ENCODE data around the gene NKD2. TPM values are rescaled to one million over a fixed set of nuclear protein-coding genes. Genes with fewer than 3 reads are reported as not detected.

Gene NKD2
- total and polyA plus RNA-seq, 2 of the 4 experiments (the other 2 are of a cell fraction), result not detected

- Histone ChIP-seq H4K91ac (ENCODE audit: insufficient read depth, low read depth, low read length) (no peak overlapping the region), H2BK20ac (ENCODE audit: low read depth, low read length) (no peak overlapping the region), H2AK9ac (replicated peaks; ENCODE audit: low read depth, low read length, poor library complexity) (no peak overlapping the region), H3K27ac (ENCODE audit: insufficient read depth, low read length) (no peak overlapping the region), H3K9me1 (ENCODE audit: insufficient read depth, low read length) (no peaks in the 10 kb centered on the region), H3K14ac (replicated peaks; ENCODE audit: low read depth, low read length) (no peak overlapping the region), H4K8ac (ENCODE audit: low read depth in 2 of 2, low read length in 2 of 2) (no peak overlapping the region), H4K20me1 (ENCODE audit: insufficient read depth, low read length) (no peaks in the 10 kb centered on the region), H3K27me3 (ENCODE audit: control insufficient read depth, insufficient read depth, low read length) (peaks cover 39% of the 10 kb centered on the region; the same call in 1 of the 2 replicates), H3K9ac (ENCODE audit: low read depth, low read length) (no peak overlapping the region), H3K4me3 (ENCODE audit: insufficient read depth, low read depth, low read length) (no peak overlapping the region), H3K56ac (ENCODE audit: extremely low read depth, insufficient read depth, low read length) (no peak overlapping the region), H2AFZ (replicated peaks; ENCODE audit: low read length, poor library complexity) (no peak overlapping the region), H2BK5ac (ENCODE audit: low read depth, low read length, poor library complexity, severe bottlenecking) (no peak overlapping the region), H2BK15ac (ENCODE audit: low read depth, low read length) (no peak overlapping the region), H3K36me3 (ENCODE audit: control insufficient read depth, insufficient read depth, low read length) (no peaks in the 10 kb centered on the region), H4K5ac (ENCODE audit: low read depth, low read length) (no peak overlapping the region), H3K18ac (ENCODE audit: low read depth, low read length) (no peak overlapping the region), H3K23ac (ENCODE audit: low read depth, low read length) (no peak overlapping the region), H3K79me1 (ENCODE audit: low read depth in 1 of 2, low read length in 2 of 2) (no peaks in the 10 kb centered on the region), H2BK120ac (ENCODE audit: low read depth, low read length) (no peak overlapping the region), H2AK5ac (ENCODE audit: low read depth, low read length) (no peak overlapping the region), H3K4me1 (ENCODE audit: control insufficient read depth, insufficient read depth, low read length) (no peaks in the 10 kb centered on the region), H3K9me3 (ENCODE audit: control insufficient read depth, insufficient read depth, low read length) (no peaks in the 10 kb centered on the region), H3K4ac (ENCODE audit: low read depth, low read length) (no peak overlapping the region), H3K4me2 (ENCODE audit: low read depth, low read length) (no peak overlapping the region)
- dilution Hi-C loops (cut with HindIII; ENCODE audit: low sequenced_read_pairs, unreplicated experiment) (no loop called here), intact Hi-C loops (cut with micrococcal nuclease) (no loop called here), in situ Hi-C loops (cut with MboI; ENCODE audit: low sequenced_read_pairs) (no loop called here)
- 57% methylated on average over 7 of the region's 19 CpGs; no CpG with 5 or more reads in 1 of the 2 experiments for WGBS, 2 experiments (ENCODE audit: extremely low coverage in 2 of 2, insufficient read length in 1 of 2)
- CTCF ChIA-PET, result no interaction called here
- POLR2A ChIA-PET (ENCODE audit: unreplicated experiment), result no interaction called here
- DNase-seq, result no peak
- no peak for ATAC-seq (ENCODE audit: low read depth)
- no TSS peak for BruUV-seq (replicated peaks)
- no peak for TF ChIP-seq POLR2A (IDR thresholded peaks at IDR 0.05; ENCODE audit: low read depth, low read length)
- no peak for TF ChIP-seq ELK1 (IDR thresholded peaks at IDR 0.05; ENCODE audit: borderline replicate concordance, low read depth, low read length)
- no peak for TF ChIP-seq NFE2L2 (IDR thresholded peaks at IDR 0.05; ENCODE audit: low read depth, low read length)
- no peak for TF ChIP-seq MAFK (IDR thresholded peaks at IDR 0.05; ENCODE audit: low read depth, low read length)
- TF ChIP-seq SMC3 (IDR thresholded peaks at IDR 0.05; ENCODE audit: low read depth, low read length), result no peak
- no peak for TF ChIP-seq FOS (IDR thresholded peaks at IDR 0.05; ENCODE audit: low read depth, low read length)
- TF ChIP-seq RCOR1 (IDR thresholded peaks at IDR 0.05; ENCODE audit: insufficient replicate concordance, low read length), result no peak
- TF ChIP-seq, protein P1, sequence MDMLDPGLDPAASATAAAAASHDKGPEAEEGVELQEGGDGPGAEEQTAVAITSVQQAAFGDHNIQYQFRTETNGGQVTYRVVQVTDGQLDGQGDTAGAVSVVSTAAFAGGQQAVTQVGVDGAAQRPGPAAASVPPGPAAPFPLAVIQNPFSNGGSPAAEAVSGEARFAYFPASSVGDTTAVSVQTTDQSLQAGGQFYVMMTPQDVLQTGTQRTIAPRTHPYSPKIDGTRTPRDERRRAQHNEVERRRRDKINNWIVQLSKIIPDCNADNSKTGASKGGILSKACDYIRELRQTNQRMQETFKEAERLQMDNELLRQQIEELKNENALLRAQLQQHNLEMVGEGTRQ (IDR thresholded peaks at IDR 0.05; ENCODE audit: low read depth, low read length), result no peak
- no peak for TF ChIP-seq RAD21 (IDR thresholded peaks at IDR 0.05; ENCODE audit: low read length)
- no peak for TF ChIP-seq RFX5 (IDR thresholded peaks at IDR 0.05; ENCODE audit: low read depth, low read length)
- TF ChIP-seq BHLHE40 (IDR thresholded peaks at IDR 0.05; ENCODE audit: low read depth, low read length), result no peak
- TF ChIP-seq, protein P2, sequence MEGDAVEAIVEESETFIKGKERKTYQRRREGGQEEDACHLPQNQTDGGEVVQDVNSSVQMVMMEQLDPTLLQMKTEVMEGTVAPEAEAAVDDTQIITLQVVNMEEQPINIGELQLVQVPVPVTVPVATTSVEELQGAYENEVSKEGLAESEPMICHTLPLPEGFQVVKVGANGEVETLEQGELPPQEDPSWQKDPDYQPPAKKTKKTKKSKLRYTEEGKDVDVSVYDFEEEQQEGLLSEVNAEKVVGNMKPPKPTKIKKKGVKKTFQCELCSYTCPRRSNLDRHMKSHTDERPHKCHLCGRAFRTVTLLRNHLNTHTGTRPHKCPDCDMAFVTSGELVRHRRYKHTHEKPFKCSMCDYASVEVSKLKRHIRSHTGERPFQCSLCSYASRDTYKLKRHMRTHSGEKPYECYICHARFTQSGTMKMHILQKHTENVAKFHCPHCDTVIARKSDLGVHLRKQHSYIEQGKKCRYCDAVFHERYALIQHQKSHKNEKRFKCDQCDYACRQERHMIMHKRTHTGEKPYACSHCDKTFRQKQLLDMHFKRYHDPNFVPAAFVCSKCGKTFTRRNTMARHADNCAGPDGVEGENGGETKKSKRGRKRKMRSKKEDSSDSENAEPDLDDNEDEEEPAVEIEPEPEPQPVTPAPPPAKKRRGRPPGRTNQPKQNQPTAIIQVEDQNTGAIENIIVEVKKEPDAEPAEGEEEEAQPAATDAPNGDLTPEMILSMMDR (conservative IDR thresholded peaks at IDR 0.05; ENCODE audit: low read depth, low read length), result no peak
Observed at GRCh38 chr5:1016036-1016435, 7.4 kb downstream of the NKD2 start.

All from IMR-90 (cell line).